Activated CD8-positive, alpha-beta memory T cell treated with anti-CD3 and anti-CD28 coated beads for 36 hours (primary cell): ENCODE measurements around the gene PRRC2C. TPM values are rescaled to one million over a fixed set of nuclear protein-coding genes. Genes with fewer than 3 reads are reported as not detected.
"Not testable (repeated sequence)": the region's sequence is repeated elsewhere in the genome, so short reads cannot be mapped to it uniquely, and the experiment has no call there.

Experiments
- CTCF ChIA-PET: fragments of 350-600 bp; sonication (Branson Sonifier 250); formaldehyde crosslinking; loops from one replicate; lab custom pipeline; 2021; ENCODE audit warnings: antibody characterized with exemption; lab: Charles Lee
- POLR2A ChIA-PET: fragments of 350-600 bp; sonication (Branson Sonifier 250); formaldehyde crosslinking; loops from one replicate; lab custom pipeline; 2021; ENCODE audit warnings: antibody characterized with exemption; lab: Charles Lee
- total RNA-seq, 2 experiments: library from RNA; stranded (reverse); gene quantifications; one replicate each; pipeline ENCODE4 v1.2.3, GENCODE V29; 2021

The PRRC2C gene
- total RNA-seq, 2 experiments from 2014 or later, result 255 to 257 TPM

DNA sequence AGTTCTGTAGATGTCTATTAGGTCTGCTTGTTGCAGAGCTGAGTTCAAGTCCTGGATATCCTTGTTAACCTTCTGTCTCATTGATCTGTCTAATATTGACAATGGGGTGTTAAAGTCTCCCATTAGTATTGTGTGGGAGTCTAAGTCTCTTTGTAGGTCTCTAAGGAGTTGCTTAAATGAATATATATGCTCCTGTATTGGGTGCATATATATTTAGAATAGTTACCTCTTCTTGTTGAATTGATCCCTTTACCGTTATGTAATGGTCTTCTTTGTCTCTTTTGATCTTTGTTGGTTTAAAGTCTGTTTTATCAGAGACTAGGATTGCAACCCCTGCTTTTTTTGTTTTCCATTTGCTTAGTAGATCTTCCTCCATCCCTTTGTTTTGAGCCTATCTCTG, 68.6 kb downstream of the PRRC2C start:
- CTCF ChIA-PET, POLR2A ChIA-PET: not testable (repeated sequence)

DNA sequence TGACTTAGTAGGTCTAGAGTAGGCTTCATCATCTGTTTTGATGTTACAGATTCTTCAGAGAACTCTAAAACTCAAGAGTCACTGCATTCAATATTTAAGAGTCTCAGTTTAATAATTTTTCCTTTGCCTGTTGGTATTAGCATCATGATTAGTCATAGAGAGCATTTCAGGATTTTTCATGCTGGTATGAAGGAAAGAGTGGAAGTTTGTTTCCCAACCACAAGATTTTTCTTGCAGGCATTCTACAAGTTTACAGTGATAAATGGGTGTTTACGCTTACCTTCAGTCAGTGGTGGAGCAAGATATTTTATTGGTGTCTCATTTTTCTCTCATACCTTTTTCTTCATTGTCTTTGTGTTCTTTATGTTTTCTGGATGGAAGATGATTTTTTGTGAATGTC, 78.3 kb downstream of the PRRC2C start:
- ChIA-PET POLR2A (no interaction called here), CTCF (no interaction called here)

DNA sequence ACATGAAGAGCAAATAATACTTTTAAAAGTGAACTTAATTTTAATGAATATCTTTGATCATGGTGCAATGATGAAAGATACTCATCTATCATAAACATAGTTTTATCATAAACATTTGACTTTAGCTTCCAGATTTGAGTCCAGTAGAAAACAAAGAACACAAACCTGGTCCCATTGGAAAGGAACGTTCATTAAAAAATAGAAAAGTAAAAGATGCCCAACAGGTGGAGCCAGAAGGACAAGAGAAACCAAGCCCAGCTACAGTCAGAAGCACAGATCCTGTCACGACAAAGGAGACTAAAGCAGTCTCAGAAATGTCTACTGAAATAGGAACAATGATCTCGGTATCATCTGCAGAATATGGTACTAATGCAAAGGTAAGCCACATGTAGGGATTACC, 81.1 kb downstream of the PRRC2C start:
- ChIA-PET POLR2A (no interaction called here), CTCF (no interaction called here)

DNA sequence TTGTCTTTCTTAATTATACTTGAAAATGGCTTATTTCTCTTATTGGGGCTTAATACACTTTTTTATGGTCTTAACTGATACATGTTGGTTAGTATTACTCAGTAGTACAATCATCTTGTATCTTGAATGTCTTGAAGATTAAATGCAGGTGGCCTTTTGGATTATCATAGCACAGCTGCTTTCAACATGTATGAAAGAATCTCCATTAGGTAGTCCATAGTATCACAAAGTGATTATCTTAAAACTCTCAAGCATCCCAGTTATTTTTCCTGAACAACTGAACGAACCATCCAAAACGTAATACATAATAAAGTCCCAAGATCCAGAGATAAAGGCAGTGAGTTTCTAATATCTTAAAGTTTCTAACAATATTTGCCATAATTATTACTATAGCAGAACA, 85.0 kb downstream of the PRRC2C start:
- CTCF ChIA-PET, result no interaction called here

DNA sequence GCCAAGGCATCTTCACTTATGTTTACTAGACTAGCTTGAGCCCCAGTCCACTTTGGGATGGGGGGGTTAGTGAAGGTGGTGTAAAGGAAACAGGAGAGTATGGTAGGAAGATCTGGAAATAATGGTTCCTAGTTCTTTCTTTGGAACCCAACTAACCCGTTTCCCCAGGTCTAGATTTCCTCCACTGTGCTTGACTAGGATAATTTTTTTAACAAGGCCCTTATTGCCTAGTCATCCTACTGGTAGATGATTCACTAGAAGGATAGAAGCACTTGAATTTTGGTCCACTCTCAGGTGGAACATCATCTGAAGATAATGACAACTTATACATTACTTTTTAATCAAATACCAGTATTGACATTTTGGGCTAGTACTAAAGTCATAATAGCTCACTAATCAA, 90.8 kb downstream of the PRRC2C start:
- ChIA-PET POLR2A (no interaction called here), CTCF (no interaction called here)

More for the DNA sequence above, 85.0 kb downstream of the PRRC2C start:
- POLR2A ChIA-PET, result no interaction called here

DNA sequence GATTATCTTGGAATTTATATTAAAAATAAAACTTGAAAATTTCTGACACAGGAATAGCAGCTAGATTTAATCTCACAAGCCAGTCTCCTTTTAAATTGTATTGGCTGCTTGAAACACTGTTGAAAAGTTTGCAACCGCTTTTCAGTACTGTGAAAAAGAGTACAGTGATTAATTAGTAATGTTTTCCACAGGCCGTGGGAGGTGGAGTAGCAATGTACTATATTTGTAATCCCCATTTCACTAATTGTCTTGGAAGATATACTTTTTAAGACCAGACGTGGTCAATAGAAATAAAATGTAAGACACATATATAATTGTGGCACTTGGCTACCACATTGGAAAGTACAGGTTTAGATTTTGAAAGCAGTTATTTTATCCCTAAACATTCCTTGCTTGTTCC, 95.9 kb downstream of the PRRC2C start:
- POLR2A ChIA-PET, result no interaction called here
- CTCF ChIA-PET, result no interaction called here

DNA sequence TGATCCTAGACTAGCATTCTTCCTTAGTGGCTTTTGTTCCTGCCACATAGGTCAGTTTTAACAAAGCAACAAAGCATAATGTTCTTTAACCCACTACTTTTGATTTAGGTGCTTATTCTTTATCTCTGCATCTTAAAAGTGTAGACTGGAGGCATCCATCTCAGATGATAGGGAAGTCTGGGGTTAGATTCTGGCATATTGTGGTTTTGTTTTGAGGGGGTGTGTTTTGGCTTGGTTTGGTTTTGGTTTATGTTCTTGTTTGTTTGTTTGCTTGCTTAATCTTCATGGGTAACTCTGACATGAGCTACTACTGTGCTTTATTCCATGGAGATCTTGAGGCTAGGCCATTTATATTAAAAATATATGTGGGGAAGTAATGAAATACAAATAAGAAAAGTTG, 96.4 kb downstream of the PRRC2C start:
- POLR2A ChIA-PET, result no interaction called here

DNA sequence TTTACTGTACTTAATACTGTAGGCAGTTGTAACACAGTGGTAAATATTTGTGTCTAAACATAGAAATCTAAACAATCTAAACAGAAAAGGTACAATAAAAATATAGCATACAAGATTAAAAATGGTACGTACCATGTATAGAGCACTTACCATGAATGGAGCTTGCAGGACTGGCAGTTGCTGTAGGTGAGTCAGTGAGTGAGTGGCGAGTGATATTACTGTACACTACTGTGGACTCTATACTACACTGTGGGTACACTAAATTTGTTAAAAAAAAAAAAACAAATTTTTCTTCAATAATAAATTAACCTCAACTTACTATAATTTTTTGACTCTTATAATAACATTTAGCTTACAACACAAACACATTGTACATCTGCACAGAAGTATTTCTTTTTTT, 97.3 kb downstream of the PRRC2C start:
- POLR2A ChIA-PET, result no interaction called here
- CTCF ChIA-PET, result interaction anchor here (1.0 kb wide), 1 partner anchor 97 kb away, joined by 3 read pairs; the partner anchor contains the start of gene PRRC2C

More for the DNA sequence above, 96.4 kb downstream of the PRRC2C start:
- CTCF ChIA-PET, result no interaction called here

DNA sequence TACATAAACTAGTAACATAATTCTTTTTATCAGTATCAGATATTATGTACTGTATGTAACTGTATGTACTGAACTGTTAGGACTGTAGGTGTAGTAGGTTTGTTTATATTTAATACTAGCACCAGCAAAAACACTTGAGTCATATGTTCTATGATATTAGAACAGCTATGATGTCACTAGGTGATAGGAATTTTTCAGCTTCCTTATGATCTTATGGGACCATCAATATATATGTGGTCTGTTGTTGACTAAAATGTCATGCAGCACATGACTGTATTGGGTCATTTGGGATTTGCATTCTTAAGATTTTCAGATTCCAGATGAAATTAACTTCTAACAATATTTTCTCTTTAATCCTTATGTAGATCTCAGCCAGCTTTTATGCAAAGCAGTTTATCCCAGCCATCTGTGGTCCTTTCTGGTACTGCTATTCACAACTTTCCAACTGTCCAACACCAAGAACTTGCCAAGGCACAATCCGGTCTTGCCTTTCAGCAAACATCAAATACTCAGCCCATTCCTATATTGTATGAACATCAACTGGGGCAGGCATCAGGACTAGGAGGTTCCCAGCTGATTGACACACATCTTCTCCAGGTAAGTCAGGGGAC, 98.4 kb downstream of the PRRC2C start:
- ChIA-PET POLR2A (no interaction called here), CTCF (no interaction called here)

DNA sequence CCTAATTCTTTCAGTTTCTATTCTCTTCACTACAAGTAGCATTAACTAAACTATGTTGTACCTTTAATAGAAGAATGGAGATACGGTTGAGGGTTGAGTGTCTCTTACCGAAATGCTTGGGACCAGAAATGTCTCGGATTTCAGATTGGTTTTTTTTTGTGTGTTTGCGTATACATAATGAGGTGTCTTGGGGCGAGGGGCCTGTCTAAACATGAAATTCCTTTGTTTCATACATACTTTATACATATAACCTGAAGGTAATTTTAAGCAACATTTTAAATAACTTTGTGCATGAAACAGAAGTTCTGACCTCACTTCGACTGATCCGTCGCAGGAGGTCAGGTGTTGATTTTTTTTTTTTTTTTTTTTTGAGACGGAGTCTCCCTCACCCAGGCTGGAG, 100.4 kb downstream of the PRRC2C start:
- ChIA-PET POLR2A (no interaction called here), CTCF (no interaction called here)

DNA sequence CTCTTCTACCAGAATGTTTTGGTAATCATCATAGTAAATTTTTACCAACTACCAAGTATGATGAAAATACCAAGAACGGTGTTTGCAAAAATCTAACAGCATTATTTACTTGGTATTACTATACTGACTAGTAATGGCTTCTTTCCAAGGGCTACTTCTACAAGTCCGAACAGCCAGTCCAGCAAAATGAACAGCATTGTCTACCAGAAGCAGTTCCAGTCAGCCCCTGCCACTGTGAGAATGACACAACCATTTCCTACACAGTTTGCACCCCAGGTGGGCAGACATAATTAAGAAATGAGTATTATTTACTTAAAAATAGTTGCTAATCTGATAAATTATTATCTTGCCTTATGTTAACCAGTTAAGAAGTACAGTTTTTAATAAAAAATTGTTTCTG, 102.9 kb downstream of the PRRC2C start:
- POLR2A ChIA-PET, result no interaction called here
- CTCF ChIA-PET, result interaction anchor here (1.1 kb wide), 1 partner anchor 56 kb away, joined by 3 read pairs; no protein-coding TSS in a partner anchor

DNA sequence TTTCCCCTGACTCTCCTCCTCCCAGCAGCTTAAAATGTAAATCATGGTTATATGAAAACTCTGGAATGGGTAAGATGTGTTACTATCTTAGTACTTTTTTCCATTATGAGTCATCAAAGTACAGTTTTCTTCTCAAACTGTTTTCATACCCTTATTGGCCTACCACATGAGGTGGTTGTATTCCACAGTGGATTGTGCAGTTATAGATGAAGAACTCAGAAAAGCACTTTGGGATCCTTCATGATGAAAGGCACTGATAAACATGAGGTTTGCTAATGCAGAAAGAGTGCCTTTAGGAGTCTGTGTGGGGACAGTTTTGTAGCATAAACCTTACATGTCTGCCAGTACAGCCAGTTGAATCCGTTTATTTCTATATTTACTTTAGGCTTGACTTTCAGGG, 104.7 kb downstream of the PRRC2C start:
- ChIA-PET CTCF (no interaction called here), POLR2A (interaction anchor here (0.6 kb wide), 1 partner anchor 32 kb away, joined by 3 read pairs; no protein-coding TSS in a partner anchor)

DNA sequence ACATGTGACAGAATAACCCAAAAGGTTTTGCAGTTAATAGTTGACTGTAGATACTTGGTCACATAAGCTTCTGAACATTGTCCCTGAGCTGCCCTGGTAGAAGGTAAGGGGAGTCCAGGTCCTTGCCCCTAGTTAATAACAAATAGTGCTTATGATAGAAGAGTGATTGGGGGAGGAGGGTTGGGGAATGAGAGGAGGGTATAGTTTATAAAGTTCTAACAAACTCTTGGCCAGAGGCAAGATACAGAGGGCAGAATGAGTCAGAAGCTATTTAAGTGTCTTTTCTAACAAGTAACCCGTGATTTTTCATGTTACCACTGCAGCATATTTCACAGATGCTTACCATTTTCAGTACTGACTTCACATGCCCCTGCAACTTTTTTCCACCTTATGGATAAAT, 110.0 kb downstream of the PRRC2C start:
- ChIA-PET POLR2A (no interaction called here), CTCF (no interaction called here)

DNA sequence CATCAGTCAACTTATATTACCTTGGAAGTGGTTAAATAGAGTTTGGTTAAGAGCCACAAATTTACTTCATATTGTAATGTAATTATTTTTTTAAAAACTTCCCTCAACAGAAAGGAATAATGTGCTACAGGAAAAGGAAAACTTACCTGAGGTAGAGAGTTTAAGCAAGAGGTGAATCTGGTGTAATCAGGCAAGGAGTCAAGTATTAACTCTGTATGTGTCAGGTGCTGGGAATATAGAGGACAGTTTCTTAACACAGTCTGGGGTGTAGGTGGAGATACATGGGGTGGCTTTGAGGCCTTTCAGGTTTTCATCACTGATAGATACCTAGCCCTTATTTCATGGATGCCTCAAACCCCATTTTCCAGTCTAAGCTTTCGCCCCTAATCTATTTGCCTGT, 110.8 kb downstream of the PRRC2C start:
- CTCF ChIA-PET, result no interaction called here
- POLR2A ChIA-PET, result no interaction called here

DNA sequence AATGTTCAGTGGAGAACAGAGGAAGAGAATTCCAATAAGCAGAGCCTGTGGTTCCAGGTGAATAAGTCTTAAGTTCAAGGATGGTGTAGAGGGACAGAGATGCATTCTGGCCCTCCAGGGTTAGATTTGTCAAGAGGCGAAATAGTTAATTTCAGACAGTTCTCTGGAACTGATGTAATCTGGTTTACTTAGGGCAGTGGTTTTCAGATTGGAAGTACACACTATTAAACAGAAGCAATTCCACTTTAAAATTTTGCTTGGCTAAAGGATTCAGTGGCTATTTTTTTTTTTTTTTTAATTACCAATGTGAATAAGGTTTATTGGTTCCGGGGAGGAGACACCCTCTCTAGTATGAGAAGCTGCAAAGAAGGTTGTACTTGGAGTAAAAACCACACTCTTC, 111.4 kb downstream of the PRRC2C start:
- CTCF ChIA-PET, result no interaction called here

DNA sequence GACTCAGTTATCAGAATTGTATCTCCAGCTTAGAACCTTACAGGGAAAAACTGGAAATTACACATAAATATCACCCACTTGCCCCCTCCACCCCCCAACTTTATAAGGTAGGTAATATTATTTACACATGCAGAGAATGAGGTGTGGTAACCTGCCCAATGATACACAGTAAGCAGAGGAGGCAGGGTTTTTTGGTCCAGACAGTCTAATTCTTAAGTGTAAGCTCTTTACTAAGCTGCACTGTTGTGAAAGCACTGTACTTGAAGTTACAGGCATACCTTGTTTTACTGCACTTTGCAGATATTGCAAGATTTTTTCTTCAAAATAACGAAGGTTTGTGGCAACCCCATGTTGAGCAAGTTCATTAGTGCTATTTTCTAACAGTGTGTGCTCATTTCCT, 111.9 kb downstream of the PRRC2C start:
- ChIA-PET CTCF (no interaction called here), POLR2A (no interaction called here)

More for the DNA sequence above, 111.4 kb downstream of the PRRC2C start:
- POLR2A ChIA-PET, result no interaction called here

DNA sequence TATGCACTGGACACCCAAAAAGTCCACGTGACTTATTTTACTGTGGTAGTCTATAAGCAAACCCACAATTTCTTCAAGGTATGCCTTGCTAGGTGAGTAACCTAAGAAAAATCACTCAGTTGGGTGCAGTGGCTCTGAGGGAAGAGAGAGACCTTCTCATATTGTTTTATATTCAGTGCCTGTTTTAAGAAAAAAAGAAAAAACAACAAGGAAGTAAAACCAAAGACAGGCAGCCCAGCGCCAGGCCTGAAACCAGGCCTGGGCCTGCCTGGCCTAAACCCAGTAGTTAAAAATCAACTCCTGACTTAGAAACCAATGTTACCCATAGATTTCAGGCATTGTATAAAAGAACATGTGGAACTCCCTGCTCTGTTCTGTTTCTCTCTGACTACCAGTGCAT, 115.0 kb downstream of the PRRC2C start:
- CTCF ChIA-PET, result not testable (repeated sequence)
- POLR2A ChIA-PET, result interaction anchor here (0.6 kb wide), 1 partner anchor 14 kb away, joined by 7 read pairs; no protein-coding TSS in a partner anchor

DNA sequence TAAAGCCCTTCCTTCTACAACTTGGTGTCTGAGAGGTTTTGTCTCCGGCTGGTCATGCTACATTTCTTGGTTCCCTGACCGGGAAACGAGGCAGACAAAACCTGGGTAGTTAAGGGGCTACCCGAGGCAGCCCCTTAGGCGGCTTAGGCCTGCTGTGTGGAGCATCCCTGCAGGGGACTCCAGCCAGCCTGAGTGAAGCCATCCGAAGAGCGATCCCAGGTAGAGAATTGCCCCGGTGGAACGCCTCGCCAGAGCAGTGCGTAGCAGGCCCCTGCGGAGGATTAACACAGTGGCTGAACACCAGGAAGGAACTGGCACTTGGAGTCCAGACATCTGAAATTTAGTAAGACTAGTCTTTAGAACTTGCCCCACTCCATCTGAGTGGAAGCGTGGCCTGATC, 115.5 kb downstream of the PRRC2C start:
- CTCF ChIA-PET, result no interaction called here
- POLR2A ChIA-PET, result no interaction called here

DNA sequence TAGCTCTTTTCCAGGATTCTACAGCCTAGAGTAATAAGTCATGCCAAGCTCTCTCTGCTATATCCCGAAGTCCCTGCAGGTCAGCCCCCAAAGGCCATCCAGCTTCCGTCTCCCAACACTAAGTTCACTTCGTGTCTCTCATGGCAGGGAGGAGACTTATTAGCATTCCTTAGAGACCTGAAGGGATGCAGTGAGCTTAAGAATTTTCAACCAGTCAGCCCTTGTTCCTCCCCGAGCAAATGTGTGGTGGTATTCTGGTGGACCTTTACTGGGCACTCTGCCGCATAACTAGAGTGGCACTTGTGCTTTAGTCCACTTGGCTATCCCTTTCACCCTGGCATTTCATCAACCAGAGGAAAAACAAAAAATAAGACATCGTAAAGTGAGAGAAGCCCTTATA, 117.7 kb downstream of the PRRC2C start:
- CTCF ChIA-PET, result interaction anchor here (1.0 kb wide), 1 partner anchor 42 kb away, joined by 4 read pairs; no protein-coding TSS in a partner anchor
- POLR2A ChIA-PET, result not testable (repeated sequence)

DNA sequence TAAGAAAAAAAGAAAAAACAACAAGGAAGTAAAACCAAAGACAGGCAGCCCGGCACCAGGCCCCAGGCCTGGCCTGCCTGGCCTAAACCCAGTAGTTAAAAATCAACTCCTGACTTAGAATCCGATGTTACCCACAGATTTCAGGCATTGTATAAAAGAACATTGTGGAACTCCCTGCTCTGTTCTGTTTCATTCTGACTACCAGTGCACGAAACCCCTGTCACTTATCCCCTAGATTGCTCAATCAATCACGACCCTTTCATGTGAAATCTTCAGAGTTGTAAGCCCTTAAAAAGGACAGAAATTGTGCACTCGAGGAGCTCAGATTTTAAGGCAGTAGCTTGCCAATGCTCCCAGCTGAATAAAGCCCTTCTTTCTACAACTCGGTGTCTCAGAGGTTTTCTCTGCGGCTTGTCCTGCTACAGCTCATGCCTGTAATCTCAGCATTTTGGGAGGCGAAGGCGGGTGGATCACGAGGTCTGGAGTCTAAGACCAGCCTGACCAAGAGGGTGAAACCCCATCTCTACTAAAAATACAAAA, 121.1 kb downstream of the PRRC2C start:
- ChIA-PET POLR2A (no interaction called here), CTCF (no interaction called here)

DNA sequence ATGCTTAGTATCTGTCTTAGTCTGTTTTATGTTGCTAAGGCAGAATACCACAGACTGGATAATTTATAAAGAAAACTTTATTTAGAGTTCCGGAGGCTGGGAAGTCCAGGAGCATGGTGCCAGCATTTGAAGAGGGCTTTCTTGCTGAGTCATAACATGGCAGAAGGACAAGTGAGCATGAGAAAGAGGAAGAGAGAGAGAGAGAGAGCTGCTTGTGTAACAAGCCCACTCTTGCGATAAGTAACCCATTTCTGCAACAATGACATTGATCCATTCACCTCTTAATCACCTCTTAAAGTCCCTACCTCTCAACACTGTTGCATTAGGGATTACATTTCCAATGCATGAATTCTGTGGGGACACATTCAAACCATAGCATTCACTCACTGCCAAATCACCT, 125.1 kb downstream of the PRRC2C start:
- ChIA-PET CTCF (no interaction called here), POLR2A (no interaction called here)
